Activated CD4-positive, CD25-positive, alpha-beta regulatory T cell treated with anti-CD3 and anti-CD28 coated beads, Interleukin-2, amount 50 U/mL, for 16 hours (primary cell): Measurements from ENCODE around the gene IFNGR1.
"Not testable (repeated sequence)": the region's sequence is repeated elsewhere in the genome, so short reads cannot be mapped to it uniquely, and the experiment has no call there.

Source experiments
- DNase-seq: peaks from one replicate; pipeline ENCODE4 v3.0.0-alpha.2; 2020; ENCODE audit warnings: low read depth, low spot score

The IFNGR1 gene

GRCh38 chr6:137213813-137214212, 5.4 kb downstream of the IFNGR1 start:
- DNase-seq: no peak

- DNase-seq: no peak
These were observed 5.8 kb downstream of the IFNGR1 start for GRCh38 chr6:137213331-137213740.

- no peak for DNase-seq
These were observed 7.3 kb downstream of the IFNGR1 start for GRCh38 chr6:137211910-137212309.

- DNase-seq: no peak
These were observed 8.3 kb downstream of the IFNGR1 start for GRCh38 chr6:137210903-137211302.

GRCh38 chr6:137208279-137208678, 10.9 kb downstream of the IFNGR1 start:
- no peak for DNase-seq

- DNase-seq: not testable (repeated sequence)
These were observed 11.7 kb downstream of the IFNGR1 start for GRCh38 chr6:137207457-137207856.

GRCh38 chr6:137206577-137206976, 12.6 kb downstream of the IFNGR1 start:
- no peak for DNase-seq

GRCh38 chr6:137203256-137203655, 15.9 kb downstream of the IFNGR1 start:
- no peak for DNase-seq

GRCh38 chr6:137202078-137202477, 17.1 kb downstream of the IFNGR1 start:
- no peak for DNase-seq

- DNase-seq: no peak
These were observed 18.2 kb downstream of the IFNGR1 start for GRCh38 chr6:137201006-137201405.

- no peak for DNase-seq
These were observed 18.9 kb downstream of the IFNGR1 start for GRCh38 chr6:137200288-137200687.

GRCh38 chr6:137197684-137198645, 21.2 kb downstream of the IFNGR1 start:
- DNase-seq: no peak

- DNase-seq: no peak
These were observed 25.7 kb downstream of the IFNGR1 start for GRCh38 chr6:137193256-137194070.

- no peak for DNase-seq
These were observed 26.4 kb downstream of the IFNGR1 start for GRCh38 chr6:137192821-137193220.

- DNase-seq: no peak
These were observed 27.5 kb downstream of the IFNGR1 start for GRCh38 chr6:137191670-137192069.

- no peak for DNase-seq
These were observed 27.9 kb downstream of the IFNGR1 start for GRCh38 chr6:137191236-137191635.

GRCh38 chr6:137190583-137191094, 28.5 kb downstream of the IFNGR1 start:
- DNase-seq: no peak

GRCh38 chr6:137188855-137189254, 30.3 kb downstream of the IFNGR1 start:
- no peak for DNase-seq

GRCh38 chr6:137185290-137185689, 33.9 kb downstream of the IFNGR1 start:
- no peak for DNase-seq

- no peak for DNase-seq
These were observed 36.5 kb downstream of the IFNGR1 start for GRCh38 chr6:137182654-137183073.

GRCh38 chr6:137181891-137182653, 37.1 kb downstream of the IFNGR1 start:
- no peak for DNase-seq
